ENCODE data around the gene RPL7A. TPM values are rescaled to one million over a fixed set of nuclear protein-coding genes. Genes with fewer than 3 reads are reported as not detected.

RPL7A gene
- total RNA-seq, 6 experiments from 2014 or later: 529 to 851 (median 616) TPM

DNA sequence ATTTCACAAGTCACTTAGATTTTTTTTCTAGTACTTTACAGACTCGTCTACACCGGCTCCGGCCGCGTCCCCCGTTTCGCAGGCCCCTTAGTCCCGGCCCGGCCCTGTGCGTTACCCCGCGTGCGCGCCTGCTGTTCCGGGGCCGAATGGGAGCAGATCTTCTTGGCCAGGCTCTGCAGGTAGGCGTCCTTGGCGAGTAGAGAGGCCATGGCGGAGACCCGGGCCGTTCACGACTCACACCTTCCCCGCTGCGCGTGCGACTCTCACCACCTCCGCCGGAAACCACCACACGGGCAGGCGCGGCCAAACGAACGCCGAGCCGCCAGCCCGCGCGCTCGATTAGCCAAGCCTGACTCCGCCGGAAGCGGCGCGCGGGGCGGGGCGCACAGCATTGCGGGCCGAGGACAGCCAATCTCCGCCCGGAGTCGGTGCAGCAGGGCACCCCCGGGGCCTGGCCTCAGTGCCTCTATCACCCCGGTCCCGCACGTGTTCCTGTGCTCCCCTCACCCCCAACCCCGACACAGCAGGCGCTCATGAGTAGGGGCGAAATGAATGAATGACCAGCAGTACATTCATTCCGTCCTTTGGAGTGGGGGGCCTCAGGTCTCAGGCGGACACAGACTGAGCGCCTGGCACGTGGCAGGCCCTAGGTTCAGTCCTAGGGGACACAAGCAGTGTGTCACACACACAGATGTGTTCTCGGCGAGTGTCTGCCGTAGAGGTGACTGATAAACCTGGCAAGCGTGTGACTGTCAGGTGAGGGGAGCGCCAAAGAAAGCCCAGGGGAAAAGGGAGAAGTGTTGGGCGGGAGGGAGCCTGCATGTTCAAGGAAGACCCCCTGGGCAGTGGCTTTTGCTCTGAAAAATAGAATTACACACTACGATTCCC lies 11.8 kb upstream of the RPL7A start, which contains the start of gene SURF6:
TSS of gene SURF6 (minus strand) at position 265 of the 888 bp plus-strand sequence. CDS start at position 209, 56 bp downstream.
- Histone ChIP-seq H3K4me3 (peak within 1 kb of the TSS; percentile 61 to 94 (median 66)), H3K4me1 (peaks cover 0 to 12% (median 4%) of the 10 kb centered on the region in 4 donors), H3K27me3 (no peaks in the 10 kb centered on the region), H3K36me3 (peaks cover 3 to 40% (median 22%) of the 10 kb centered on the region in 4 donors), H3K27ac (peak within 1 kb of the TSS in 2 of 3 donors; percentile 24 to 63), H3K9me3 (no peaks in the 10 kb centered on the region)
- ATAC-seq (peak; percentile 95 to 98 (median 97)), DNase-seq (peak; percentile 94)
- WGBS (ENCODE audit: insufficient coverage, low coverage, low lambda C conversion rate, missing lambda C conversion rate): 7% methylated on average over 14 of the region's 70 CpGs
- intact Hi-C loops (cut with DNase I): loop anchor here in 1 of 2 donors (10.0 kb wide), 1 partner anchor 49 kb away; no protein-coding TSS in a partner anchor
- TF ChIP-seq, protein P1, sequence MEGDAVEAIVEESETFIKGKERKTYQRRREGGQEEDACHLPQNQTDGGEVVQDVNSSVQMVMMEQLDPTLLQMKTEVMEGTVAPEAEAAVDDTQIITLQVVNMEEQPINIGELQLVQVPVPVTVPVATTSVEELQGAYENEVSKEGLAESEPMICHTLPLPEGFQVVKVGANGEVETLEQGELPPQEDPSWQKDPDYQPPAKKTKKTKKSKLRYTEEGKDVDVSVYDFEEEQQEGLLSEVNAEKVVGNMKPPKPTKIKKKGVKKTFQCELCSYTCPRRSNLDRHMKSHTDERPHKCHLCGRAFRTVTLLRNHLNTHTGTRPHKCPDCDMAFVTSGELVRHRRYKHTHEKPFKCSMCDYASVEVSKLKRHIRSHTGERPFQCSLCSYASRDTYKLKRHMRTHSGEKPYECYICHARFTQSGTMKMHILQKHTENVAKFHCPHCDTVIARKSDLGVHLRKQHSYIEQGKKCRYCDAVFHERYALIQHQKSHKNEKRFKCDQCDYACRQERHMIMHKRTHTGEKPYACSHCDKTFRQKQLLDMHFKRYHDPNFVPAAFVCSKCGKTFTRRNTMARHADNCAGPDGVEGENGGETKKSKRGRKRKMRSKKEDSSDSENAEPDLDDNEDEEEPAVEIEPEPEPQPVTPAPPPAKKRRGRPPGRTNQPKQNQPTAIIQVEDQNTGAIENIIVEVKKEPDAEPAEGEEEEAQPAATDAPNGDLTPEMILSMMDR (IDR thresholded peaks at IDR 0.05): no peak
- peak; percentile 63 for TF ChIP-seq POLR2A (IDR thresholded peaks at IDR 0.05)

DNA sequence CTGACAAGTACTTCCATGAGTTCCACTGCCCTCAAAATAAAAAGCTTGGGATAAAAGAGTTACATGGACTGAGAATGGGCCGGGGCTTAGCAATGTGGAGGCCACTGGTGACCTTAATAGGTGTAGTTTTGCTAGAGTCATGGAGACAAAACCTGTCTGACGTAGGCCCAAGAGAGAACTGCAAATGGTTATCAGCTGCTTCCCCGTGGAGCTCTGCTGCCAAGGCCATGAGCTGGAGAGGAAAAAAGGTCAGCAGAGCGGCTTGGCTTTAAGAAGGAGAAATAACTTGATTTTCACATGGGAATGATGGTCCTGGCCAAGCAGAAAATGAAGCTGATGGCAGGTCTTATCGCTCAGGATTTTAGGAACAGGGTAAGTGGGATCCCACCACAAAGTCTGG lies 8.4 kb upstream of the RPL7A start:
- no peak for DNase-seq
- ATAC-seq: no peak
- Histone ChIP-seq H3K9me3 (no peaks in the 10 kb centered on the region), H3K4me3 (no peak overlapping the region), H3K27me3 (no peaks in the 10 kb centered on the region), H3K36me3 (peaks cover 0 to 18% (median 9%) of the 10 kb centered on the region in 4 donors), H3K27ac (no peak overlapping the region), H3K4me1 (peaks cover 0 to 8% (median 4%) of the 10 kb centered on the region in 4 donors)
- WGBS (ENCODE audit: insufficient coverage, low coverage, low lambda C conversion rate, missing lambda C conversion rate): 81% methylated on average over 5 of the region's 5 CpGs
- intact Hi-C loops (cut with DNase I): loop anchor here in 1 of 2 donors (10.0 kb wide), 2 partner anchors 45 to 145 kb away; no protein-coding TSS in a partner anchor
- TF ChIP-seq POLR2A (IDR thresholded peaks at IDR 0.05): no peak
- TF ChIP-seq, protein P1 (IDR thresholded peaks at IDR 0.05): no peak

DNA sequence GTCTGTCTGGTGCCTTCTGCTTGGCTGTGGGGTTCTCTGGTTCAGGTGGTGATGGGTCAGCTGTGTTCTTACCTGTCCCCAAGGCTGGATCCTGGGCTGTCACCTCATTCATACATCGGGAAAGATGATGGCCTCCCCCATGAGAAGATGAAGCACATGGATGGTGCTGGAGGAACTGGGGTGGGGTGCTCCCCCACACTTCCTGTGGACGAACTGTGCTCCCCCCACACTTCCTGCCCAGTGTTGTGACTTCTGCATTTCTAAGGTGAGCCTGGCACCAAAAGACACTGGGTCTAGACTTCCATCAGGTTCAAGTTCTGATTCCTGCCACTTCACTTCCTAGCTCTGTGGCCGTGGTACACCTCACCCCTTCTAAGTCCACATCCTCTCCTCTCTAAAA lies 7.8 kb upstream of the RPL7A start:
- no peaks in the 10 kb centered on the region for H3K9me3 ChIP-seq
- ATAC-seq (no peak), DNase-seq (no peak)
- no peak overlapping the region for H3K4me3 ChIP-seq
- H3K27ac ChIP-seq: no peak overlapping the region
- WGBS (ENCODE audit: insufficient coverage, low coverage, low lambda C conversion rate, missing lambda C conversion rate): 38% methylated on average over 1 of the region's 3 CpGs
- H3K36me3 ChIP-seq: peaks cover 0 to 23% (median 11%) of the 10 kb centered on the region in 4 donors
- TF ChIP-seq, protein P1 (IDR thresholded peaks at IDR 0.05): no peak
- no peak for TF ChIP-seq POLR2A (IDR thresholded peaks at IDR 0.05)
- H3K27me3 ChIP-seq: no peaks in the 10 kb centered on the region
- intact Hi-C loops (cut with DNase I): loop anchor here in 1 of 2 donors (10.0 kb wide), 1 partner anchor 145 kb away; no protein-coding TSS in a partner anchor
- H3K4me1 ChIP-seq: peaks cover 0 to 8% (median under 1%) of the 10 kb centered on the region in 4 donors

DNA sequence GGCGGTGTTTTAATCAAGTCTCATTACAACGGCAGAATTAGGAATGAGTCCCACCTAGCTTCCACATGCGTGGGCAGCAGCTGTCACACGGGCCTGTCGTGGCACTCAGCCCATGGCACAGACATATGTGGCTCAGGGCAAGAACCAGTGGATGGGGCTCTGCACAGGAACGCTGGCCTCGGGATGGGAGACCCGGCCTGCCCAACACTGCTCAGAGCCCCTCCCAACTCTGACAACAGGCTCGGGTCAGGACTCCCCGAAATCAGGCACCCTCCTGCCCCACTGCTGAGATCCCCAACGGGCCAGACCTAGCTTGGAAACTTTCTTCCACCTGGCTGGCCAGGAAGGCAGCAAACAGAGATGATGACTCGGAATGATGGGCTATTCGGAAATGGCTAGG lies 7.1 kb upstream of the RPL7A start:
- no peak overlapping the region for H3K4me3 ChIP-seq
- intact Hi-C loops (cut with DNase I): loop anchor here in 1 of 2 donors (10.0 kb wide), 1 partner anchor 144 kb away; no protein-coding TSS in a partner anchor
- no peaks in the 10 kb centered on the region for H3K27me3 ChIP-seq
- TF ChIP-seq POLR2A (IDR thresholded peaks at IDR 0.05): no peak
- TF ChIP-seq, protein P1 (IDR thresholded peaks at IDR 0.05): no peak
- WGBS (ENCODE audit: insufficient coverage, low coverage, low lambda C conversion rate, missing lambda C conversion rate): 100% methylated on average over 1 of the region's 13 CpGs
- H3K9me3 ChIP-seq: no peaks in the 10 kb centered on the region
- peaks cover 0 to 23% (median 11%) of the 10 kb centered on the region in 4 donors for H3K36me3 ChIP-seq
- ATAC-seq: no peak
- DNase-seq: no peak
- no peak overlapping the region for H3K27ac ChIP-seq
- H3K4me1 ChIP-seq: peaks cover 0 to 8% (median 0%) of the 10 kb centered on the region in 4 donors
